Eye (tissue), 1 donor: ENCODE measurements around the gene IL19.
"Not testable (repeated sequence)": the region's sequence is repeated elsewhere in the genome, so short reads cannot be mapped to it uniquely, and the experiment has no call there.

ENCODE experiments used
- DNase-seq: peaks from one replicate; pipeline ENCODE4 v3.0.0-alpha.2; 2015

IL19 gene

DNA sequence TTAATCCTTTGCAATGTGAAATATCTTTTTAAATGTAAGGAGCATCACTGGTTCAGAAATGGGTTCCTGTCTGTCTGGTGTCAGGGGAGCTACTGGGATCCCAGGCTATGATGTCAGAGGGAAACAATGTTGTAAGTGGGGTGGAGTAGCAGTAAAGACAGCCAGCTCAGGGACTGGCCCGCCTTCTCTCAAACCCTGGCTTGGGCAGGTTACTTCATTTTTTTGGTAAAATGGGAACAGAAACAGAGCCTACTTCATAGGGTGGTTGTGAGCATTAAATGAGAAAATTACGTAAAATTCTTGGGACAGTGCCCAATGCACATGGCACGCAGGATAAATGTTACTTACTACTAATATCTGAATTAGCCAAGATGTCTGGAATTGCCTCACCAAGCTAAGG, 64.1 kb downstream of the IL19 start:
- no peak for DNase-seq

DNA sequence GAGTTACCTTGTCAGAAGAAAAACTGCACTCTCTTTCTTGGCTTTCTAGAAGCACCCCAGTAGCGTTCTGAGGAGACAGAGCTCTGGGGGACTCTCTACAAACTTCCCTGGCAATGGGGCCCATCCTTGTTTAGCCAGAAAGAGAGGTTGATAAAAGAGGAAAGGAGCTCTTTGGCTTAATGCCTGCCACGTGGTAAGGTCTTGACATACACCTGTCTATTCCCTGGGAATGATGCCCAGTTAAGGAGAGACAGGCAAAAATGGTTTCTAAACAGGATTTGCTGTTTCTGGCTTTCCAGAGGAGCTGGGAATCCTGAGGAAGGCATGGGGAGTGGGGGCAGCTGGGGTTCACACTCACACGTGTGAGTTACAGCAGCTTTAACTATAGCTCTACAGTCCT, 64.6 kb downstream of the IL19 start:
- DNase-seq, result no peak

DNA sequence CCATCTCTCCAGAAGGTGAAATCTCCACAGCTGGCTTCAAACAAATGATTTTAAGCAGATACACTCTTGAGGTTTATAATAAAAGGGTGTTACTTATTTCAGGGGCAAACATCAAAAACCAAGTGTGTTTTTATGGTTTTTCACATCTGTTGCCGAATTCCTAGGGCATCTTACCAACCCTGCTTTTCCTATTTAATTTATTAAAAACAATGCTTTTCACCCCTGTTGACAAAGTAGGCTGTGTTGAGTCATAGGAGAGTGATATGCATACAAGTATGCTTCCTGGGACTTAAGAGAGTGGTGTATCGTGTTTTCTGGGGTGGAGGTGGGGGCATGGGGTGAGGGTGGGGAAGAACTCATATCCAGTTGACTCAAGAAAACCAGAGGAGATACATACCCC, 65.5 kb downstream of the IL19 start:
- no peak for DNase-seq

DNA sequence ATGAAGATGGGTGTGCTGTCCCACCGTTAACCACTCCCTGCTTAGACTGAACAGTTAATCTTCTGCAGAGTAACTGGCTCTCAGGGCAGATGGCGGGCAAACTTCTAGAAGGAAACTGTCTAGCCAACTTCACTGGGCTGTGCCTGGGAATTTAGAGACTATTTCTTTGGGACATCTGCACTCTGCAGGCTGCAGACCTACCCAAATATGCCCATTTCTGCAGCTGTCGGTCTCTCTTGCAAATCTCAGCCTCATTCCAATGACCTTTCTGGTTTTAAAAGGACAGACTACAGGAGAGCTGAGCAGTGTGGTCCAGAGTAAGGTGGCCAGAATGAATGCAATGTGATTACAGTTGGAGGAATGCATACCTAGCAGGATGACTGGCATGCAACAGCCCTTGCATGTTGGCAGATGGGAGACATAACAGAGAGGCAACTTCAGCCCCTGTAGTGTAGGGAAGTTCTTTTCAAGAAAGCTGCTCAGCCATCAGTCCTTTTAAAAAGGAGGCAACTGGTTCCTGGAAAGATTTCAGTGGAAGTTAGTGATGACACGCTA, 68.5 kb downstream of the IL19 start:
- no peak for DNase-seq

DNA sequence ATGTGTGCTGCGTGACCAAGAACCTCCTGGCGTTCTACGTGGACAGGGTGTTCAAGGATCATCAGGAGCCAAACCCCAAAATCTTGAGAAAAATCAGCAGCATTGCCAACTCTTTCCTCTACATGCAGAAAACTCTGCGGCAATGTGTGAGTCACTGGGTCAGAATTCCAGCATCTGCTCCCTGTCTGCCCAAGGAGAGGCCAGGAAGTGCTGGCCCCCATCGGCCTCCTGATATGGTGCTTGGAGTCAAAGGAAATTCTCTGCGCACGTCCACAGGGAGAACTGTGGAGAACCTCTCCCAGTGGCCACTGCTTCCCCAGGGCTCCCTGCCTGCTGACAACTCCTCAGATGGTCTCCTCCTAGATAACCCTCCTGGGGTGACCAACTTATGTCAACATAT, 69.3 kb downstream of the IL19 start:
- DNase-seq, result no peak

DNA sequence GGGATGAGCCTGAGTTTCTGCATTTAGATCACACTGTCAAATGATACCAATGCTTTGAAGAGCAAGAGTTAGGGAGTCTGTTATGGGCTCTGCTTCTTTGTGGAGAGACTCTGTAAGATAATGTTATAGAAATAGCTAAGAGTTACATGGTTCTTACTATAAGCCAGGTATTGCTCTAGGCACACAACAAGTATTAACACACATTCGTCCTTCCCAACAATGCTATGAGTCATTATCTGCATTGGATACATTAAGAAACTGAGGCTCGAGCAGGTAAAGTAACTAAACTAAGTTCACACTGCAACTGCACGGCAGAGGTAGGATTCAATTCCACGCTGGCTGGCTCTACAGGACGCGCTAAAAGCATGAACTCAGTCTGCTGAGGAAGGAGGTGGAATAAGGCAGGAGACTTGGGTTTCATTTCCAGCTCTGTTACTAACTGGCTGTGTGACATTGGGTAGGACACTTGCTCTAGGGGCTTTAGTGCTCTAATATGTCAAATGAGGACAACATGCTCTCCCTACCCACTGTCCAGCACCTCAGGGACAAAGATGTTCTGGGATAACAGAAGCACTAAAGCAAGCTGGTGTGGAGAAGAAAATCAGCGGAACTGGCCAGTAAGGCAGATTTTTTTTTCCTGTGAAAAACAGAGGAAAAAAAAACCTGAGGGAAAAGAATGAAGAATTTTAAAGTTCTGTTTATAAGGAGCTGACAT, 71.2 kb downstream of the IL19 start:
- DNase-seq, result no peak

DNA sequence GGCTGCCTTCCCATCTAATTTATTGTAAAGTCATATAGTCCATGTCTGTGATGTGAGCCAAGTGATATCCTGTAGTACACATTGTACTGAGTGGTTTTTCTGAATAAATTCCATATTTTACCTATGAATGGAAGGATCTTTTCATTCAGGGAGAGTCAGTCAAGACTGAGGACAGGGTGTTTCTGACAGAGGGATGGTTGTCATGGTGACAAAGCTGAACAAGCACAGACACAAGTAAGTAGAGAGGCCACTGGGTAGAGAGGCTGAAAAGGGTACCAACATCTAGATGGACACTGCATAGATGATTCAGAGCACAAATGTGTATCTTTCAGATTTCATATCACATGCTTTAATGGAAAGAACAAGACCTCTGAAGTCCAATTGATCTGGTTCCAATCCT, 72.3 kb downstream of the IL19 start:
- DNase-seq, result peak; percentile 16

DNA sequence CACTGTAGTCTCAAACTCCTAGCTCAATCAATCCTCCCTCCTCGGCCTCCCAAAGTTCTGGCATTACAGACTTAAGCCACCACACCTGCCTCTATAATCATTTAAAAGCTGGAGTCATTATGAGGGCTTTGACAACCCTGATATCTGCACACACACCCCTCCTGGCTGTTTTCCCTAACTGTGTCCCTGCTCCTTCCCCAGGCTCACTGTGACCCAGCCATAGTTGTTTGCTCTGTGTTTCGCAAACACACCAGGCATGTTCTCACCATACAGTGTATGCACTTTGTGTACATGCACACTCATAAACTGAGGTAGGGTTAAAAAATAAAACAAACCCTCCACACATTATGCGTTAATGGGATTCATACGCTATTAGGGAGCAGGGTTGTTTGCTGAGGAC, 73.1 kb downstream of the IL19 start:
- DNase-seq, result no peak

DNA sequence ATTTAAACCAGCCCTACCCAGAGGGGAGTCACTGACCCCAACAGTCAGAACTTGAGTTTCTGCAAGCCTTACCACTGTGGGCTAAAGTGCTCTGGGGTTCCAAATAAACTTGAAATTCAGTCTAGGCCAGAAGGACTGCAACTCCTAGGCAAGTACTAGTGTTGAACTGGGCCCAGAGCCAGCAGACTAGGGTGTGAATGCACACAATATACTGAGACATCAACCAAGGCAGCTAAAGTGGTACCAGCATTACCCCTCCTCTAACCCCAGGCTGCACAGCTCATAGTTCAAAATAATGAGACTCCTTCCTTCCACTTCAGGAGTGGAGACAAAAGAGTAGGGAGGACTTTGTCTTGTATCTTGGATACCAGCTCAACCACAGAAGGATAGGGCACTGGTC, 75.9 kb downstream of the IL19 start:
- no peak for DNase-seq

DNA sequence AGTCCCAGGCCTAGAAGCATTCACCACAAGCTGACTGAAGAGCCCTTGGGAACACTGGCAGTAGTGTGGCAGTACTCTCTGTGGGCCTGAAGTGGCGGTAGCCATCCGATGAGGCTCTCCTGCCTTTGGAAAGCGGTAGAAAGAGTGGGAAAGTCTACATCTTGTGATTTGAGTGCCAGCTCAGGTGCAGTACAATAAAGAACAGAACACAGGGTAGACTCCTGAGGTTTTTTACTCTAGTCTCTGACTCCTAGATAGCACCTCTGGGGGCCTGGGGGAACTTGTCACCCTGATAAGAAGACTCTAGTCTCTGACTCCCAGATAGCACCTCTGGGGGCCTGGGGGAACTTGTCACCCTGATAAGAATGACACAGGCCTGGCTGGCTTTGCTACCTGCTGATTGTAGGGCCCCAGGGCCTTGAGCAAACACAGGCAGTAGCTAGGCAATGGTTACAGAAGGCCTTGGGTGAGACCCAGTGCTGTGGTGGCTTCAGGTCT, 76.8 kb downstream of the IL19 start:
- DNase-seq, result no peak

DNA sequence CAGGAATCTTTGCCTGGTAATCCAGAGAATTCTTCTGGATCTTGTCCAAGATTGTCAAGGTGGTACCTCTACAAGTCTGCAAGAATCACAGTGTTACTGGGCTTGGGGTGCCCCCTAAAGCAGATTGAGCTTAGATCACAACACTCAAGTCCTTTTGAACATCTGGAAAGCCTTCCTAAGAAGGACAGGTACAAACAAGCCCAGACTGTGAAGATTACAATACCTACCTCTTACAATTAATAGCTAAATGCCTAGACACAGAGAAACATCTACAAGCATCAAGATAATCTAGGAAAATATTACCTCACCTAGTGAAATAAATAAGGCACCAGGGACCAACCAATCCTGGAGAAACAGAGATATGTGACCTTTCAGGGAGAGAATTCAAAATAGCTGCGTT, 77.4 kb downstream of the IL19 start:
- DNase-seq, result no peak

DNA sequence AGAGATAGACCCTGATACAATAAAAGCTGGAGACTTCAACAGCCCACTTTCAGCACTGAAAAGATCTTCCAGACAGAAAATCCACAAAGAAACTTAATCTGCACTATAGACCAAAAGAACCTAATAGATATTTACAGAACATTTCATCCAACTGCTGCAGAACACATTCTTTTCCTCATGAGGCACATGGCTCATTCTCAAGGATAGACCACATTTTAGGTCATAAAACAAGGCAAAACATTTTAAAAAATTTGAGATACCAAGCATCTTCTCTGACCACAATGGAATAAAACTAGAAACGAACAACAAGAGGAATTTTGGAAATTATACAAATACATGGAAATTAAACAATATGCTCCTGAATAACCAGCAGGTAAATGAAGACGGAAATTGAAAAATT, 79.8 kb downstream of the IL19 start:
- DNase-seq, result no peak

DNA sequence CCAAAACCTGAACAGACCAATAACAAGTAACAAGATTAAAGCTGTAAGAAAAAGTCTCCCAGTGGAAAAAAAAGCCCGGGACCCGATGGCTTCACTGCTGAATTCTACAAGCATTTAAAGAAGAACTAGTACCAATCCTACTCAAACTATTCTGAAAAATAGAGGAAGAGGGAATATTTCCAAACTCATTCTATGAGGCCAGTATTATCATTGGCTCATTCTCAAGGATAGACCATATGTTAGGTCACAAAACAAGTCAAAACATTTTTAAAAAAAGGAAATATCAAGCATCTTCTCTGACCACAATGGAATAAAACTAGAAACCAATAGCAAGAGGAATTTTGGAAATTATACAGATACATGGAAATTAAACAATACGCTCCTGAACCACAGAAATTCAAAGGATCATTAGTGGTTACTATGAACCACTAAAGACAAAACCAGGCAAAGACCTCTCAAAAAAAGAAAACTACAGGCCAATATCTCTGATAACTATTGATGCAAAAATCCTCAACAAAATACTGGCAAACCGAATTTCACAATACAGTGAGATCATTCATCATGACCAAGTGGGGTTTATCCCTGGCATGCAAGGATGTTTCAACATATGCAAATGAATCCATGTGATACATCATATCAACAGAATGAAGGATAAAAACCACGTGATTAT, 80.9 kb downstream of the IL19 start:
- no peak for DNase-seq

DNA sequence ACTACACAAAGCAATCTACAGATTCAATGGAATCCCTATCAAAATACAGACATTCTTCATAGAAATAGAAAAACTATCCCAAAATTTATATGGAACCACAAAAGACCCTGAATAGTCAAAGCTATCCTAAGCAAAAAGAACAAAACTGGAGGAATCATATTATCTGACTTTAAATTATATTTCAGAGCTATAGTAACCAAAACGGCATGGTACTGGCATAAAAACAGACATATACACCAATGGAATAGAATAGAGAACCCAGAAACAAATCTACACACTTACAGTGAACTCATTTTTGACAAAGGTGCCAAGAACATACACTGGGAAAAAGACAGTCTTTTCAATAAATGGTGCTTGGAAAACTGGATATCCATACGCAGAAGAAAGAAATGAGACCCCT, 82.1 kb downstream of the IL19 start:
- DNase-seq, result not testable (repeated sequence)

DNA sequence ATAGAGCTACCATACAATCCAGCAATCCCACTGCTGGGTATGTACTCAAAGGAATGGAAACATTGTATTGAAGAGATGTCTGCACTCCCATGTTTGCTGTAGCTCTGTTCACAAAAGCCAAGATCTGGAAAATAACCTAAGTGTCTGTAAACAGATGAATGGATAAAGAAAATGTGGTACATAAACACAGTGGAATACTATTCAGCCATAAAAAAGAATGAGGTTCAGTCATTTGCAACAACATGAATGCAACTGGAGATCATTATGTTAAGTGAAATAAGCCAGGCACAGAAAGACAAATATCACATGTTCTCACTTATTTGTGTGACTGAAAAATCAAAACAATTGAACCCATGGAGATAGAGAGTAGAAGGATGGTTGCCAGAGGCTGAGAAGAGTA, 83.1 kb downstream of the IL19 start:
- not testable (repeated sequence) for DNase-seq

DNA sequence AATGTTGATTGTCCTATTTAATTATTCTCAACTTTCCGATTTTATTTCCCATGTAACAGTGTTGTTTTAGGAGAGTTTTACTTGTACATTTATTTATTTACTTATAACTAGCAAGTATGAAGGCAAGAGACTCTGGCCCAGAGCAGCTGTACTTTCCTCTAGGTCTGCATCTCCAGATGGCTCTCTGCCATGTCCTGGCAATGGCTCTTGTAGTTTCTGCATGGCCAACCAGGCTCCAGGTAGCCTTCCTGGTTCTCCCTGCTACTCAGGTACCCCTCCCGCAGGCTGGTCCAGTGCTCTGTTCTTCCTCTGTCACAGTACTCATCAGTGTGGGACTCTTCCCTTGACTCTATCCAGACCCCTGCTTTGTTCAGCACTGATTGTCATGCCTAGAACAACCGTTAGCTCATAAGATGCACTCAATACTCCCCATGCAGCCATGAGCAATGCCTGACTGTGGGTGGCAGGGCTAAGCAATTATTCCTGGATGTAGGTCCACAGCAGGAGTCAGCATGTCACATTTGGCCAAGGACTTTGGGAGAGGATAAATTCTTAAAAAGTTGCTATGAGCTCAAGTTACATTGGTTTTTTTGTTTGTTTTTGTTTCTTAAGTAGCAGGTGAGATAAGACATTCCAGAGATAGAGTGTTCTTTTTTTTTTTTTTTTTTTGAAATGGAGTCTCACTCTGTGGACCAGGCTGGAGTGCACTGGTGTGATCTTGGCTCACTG, 84.0 kb downstream of the IL19 start:
- no peak for DNase-seq

DNA sequence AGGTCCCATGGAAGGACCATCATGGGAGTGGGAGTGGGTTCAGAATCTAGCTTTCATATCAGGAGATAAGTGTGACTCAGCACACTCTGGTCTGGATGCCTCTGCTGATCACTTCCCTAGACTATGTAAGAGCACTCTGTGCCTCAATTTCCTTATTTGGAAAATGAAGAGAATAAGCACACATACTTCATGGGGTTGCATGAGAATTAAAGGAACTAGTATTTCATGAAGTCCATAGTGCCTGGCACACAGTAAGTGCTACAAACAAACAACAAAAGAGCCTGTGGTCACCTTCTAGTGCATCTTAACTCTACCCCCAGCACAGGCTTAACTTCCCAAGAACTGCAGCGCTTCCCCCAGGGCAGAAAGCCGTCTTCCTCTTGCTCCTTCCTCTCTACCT, 85.3 kb downstream of the IL19 start:
- DNase-seq, result no peak

DNA sequence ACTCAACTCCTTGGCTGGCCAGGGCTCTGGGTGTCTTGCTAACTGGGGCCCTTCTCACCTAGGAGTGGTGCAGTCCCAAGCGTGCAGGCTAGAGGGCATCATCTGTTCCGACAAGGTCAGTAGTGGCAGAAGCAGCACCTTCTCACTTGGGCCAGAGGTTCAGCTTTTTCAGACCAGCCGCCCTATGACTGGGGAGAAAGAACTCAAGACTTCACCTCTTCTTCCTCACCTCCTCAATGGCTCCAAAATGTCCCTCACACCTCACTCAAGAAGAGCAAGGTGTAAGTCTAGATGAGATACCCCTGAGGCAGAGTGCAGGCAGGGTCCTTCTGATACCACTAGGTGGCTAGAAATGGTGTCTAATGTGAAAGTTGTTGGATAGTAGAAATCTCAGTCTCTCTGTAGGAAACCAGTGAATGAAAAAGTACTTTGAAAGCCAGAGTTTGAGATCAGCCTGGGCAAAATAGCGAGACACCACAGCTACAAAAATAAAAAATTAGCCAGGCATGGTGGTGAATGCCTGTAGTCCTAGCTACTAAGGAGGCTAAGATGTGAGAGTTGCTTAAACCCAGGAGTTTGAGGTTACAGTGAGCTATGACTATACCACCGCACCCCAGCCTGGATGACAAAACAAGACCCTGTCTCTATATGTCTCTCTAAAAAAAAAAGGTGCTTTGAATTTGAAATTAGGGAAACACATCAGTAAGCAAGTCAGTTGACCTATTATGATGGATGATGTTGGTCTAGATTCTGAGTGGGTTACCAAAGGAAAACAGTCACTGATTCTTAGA, 86.3 kb downstream of the IL19 start:
- DNase-seq, result no peak

DNA sequence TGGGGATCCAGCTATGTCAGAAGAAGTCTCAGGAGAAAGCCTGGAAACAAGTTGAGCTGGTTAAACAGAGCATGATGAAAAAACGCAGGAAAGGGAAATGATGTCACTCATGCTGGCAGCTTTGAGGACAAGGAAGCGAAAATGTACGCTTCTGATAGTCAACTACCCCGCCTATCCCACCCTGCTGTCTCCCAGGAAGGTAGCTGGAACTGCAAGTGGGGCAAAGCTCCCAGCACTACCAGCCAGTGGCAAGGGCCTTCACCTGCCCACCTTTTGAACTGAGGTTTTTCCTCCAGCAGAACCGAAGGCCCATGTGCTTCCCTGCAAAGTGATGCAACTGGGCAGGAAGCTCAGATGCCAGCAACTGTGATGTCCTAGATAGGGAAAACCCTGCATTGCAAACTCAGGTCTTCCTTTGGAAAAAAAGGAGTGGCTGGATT, 88.5 kb downstream of the IL19 start:
- DNase-seq, result no peak

DNA sequence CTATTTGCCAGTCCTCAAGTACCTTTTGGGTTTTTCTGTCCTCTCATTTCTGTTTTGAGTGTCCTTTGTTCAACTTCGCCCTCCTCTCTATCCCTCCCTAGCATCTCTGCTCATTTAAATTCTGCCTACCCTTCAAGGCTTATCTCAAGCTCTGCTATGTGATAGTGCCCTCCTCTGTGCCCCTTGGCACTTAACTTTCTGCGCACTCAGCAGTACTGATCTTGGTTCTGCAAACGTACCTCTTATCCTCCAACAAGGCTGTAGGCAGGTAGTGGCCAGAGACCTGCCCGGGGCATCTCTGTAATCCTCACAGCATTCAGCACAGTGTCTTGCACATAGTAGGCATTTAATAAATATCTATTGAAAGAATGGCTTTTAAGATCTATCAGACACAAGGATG, 89.6 kb downstream of the IL19 start:
- DNase-seq, result no peak

DNA sequence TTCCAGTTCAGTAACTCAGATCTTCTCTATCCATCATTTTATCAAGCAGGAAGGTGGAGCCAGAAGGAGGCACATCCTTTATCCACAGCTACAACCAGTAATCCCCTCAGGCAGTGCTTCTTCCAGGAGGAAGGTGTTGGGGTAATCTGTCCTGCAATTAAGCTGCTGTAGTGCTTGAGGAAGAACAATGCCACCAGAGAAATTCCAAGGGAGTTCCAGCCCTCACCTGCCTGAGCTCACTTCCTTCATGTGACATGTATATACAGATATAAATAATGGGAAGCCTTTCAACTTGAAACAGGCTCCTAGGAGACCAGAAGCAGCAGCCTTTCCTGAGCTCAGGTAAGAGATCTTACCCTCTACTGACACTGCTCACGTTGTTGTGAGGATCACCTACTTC, 92.7 kb downstream of the IL19 start:
- DNase-seq, result no peak

DNA sequence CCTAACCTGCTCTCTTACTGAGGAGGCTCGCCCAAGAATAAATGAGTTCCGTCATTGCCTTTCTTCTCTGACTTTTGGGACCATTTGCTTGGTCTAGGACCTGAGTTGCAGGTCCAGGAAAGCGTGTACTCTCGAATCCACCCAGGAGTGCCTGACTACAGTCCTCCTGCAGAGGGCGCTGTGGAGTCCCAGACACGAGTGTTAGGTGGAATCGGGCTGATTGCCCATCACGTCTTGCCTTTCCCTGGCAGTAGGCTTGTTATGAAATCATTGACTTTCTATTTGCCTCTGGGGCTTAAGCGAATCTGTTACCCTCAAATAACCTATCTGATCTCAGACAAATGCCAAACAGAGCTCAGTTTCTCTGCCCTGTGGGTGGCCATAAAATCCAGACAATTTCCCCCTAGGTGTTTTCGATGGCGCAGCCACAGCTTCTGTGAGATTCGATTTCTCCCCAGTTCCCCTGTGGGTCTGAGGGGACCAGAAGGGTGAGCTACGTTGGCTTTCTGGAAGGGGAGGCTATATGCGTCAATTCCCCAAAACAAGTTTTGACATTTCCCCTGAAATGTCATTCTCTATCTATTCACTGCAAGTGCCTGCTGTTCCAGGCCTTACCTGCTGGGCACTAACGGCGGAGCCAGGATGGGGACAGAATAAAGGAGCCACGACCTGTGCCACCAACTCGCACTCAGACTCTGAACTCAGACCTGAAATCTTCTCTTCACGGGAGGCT, 94.5 kb downstream of the IL19 start, which contains the start of gene IL20:
Gene IL20 (plus strand): TSS at position 685 of the 733 bp plus-strand sequence. CDS start 230 bp downstream, outside the sequence.
- DNase-seq, result peak; percentile 53
